B cell (primary cell): ENCODE data around the gene SLC6A6. TPM values are rescaled to one million over a fixed set of nuclear protein-coding genes. Genes with fewer than 3 reads are reported as not detected.

Experiments used
- ATAC-seq: fragments of 200-7000 bp; cut with Tn5 transposase; one replicate; pipeline ENCODE4 v1.10.0; 2021; ENCODE audit warnings: low read depth, mild to moderate bottlenecking, moderate number of reproducible peaks, moderate library complexity
- CTCF ChIA-PET: fragments of 350-600 bp; sonication (Branson Sonifier 250); formaldehyde crosslinking; loops from one replicate; lab custom pipeline; 2021; ENCODE audit warnings: antibody characterized with exemption, inconsistent platforms; lab: Charles Lee
- POLR2A ChIA-PET: fragments of 350-600 bp; sonication (Branson Sonifier 250); formaldehyde crosslinking; loops from one replicate; lab custom pipeline; 2021; ENCODE audit warnings: antibody characterized with exemption; lab: Charles Lee
- DNase-seq: peaks from one replicate; pipeline ENCODE4 v3.0.0; 2013
- H2AFZ ChIP-seq: 2 replicates; pipeline ENCODE4 v1.6.1; 2012; ENCODE audit warnings: mild to moderate bottlenecking, low read depth, low read length; ENCODE audit not compliant: insufficient read depth, poor library complexity, severe bottlenecking
- H3K27ac ChIP-seq, 2 donors: 1 replicate in 1 of 2; 2 replicates in 1 of 2; pipeline ENCODE4 v1.5.1; 2012 to 2013; ENCODE audit warnings: low read length in 2 of 2, mild to moderate bottlenecking in 2 of 2, moderate library complexity in 1 of 2
- H3K27me3 ChIP-seq, 4 experiments: fragments of 200-600 bp in 1 of 4; sonication (generic) in 1 of 4; replicated peaks in 1 of 4; 1 replicate in 2 of 4; 2 replicates in 2 of 4; pipeline versions ENCODE4 v1.6.1 to v1.7.0; 2013 to 2016; ENCODE audit warnings: low read length in 3 of 4, mild to moderate bottlenecking in 2 of 4, mixed read lengths in 1 of 4, moderate library complexity in 1 of 4; ENCODE audit not compliant: insufficient read depth in 4 of 4, control insufficient read depth in 3 of 4; ENCODE audit errors: control extremely low read depth in 1 of 4
- H3K36me3 ChIP-seq, 2 experiments: replicated peaks in 1 of 2; 1 replicate in 1 of 2; 2 replicates in 1 of 2; pipeline versions ENCODE4 v1.6.1 to v1.7.1; 2013; ENCODE audit warnings: low read length in 1 of 2; ENCODE audit not compliant: insufficient read depth in 2 of 2, control insufficient read depth in 1 of 2; ENCODE audit errors: control extremely low read depth in 1 of 2, extremely low read depth in 1 of 2
- H3K4me1 ChIP-seq, 2 donors: fragments of 200-600 bp in 1 of 2; sonication (generic) in 1 of 2; 1 replicate in 1 of 2; 2 replicates in 1 of 2; pipeline versions ENCODE4 v1.5.1 to v1.6.1; 2013 to 2017; ENCODE audit warnings: low read length in 2 of 2; ENCODE audit not compliant: control insufficient read depth in 2 of 2, insufficient read depth in 2 of 2
- H3K4me2 ChIP-seq: replicated peaks from 2 replicates; pipeline ENCODE3; 2012; ENCODE audit warnings: mild to moderate bottlenecking, low read depth, low read length; ENCODE audit not compliant: poor library complexity, severe bottlenecking
- H3K4me3 ChIP-seq, 5 experiments: fragments of 200-600 bp in 1 of 5; sonication (generic) in 1 of 5; 1 replicate in 3 of 5; 2 replicates in 2 of 5; pipeline versions ENCODE4 v1.5.1 to v1.7.0; 2011 to 2016; ENCODE audit warnings: low read length in 4 of 5, mild to moderate bottlenecking in 4 of 5, low read depth in 2 of 5, control low read depth in 1 of 5, moderate library complexity in 1 of 5; ENCODE audit not compliant: insufficient read depth in 1 of 5; ENCODE audit errors: control extremely low read depth in 1 of 5, extremely low read depth in 1 of 5
- H3K79me2 ChIP-seq: fragments of 200-600 bp; sonication (generic); one replicate; pipeline ENCODE4 v1.6.0; 2016; ENCODE audit warnings: low read length; ENCODE audit not compliant: control insufficient read depth, insufficient read depth
- H3K9ac ChIP-seq: fragments of 200-600 bp; sonication (generic); 2 replicates; pipeline ENCODE4 v1.6.1; 2017; ENCODE audit warnings: mild to moderate bottlenecking, low read length, moderate library complexity
- H3K9me3 ChIP-seq, 3 donors: one replicate each; pipeline versions ENCODE4 v1.6.1 to v1.7.1; 2013; ENCODE audit warnings: low read length in 2 of 3; ENCODE audit not compliant: control insufficient read depth in 2 of 3, insufficient read depth in 1 of 3; ENCODE audit errors: control extremely low read depth in 1 of 3
- H4K20me1 ChIP-seq: 2 replicates; pipeline ENCODE4 v1.6.0; 2012; ENCODE audit warnings: mild to moderate bottlenecking, low read length; ENCODE audit not compliant: insufficient read depth, control insufficient read depth, poor library complexity, severe bottlenecking
- H3K27ac Mint-ChIP-seq: one replicate; pipeline ENCODE4 v1.8.0; 2021; ENCODE audit warnings: mixed read lengths
- H3K27me3 Mint-ChIP-seq: one replicate; pipeline ENCODE4 v1.8.0; 2021; ENCODE audit warnings: mixed read lengths
- H3K4me1 Mint-ChIP-seq: one replicate; pipeline ENCODE4 v1.8.0; 2021; ENCODE audit warnings: mixed read lengths
- H3K4me3 Mint-ChIP-seq: one replicate; pipeline ENCODE4 v1.8.0; 2021; ENCODE audit warnings: mixed read lengths
- H3K9me3 Mint-ChIP-seq: one replicate; pipeline ENCODE4 v1.8.0; 2022; ENCODE audit warnings: mixed read lengths; ENCODE audit not compliant: insufficient read depth
- CTCF ChIP-seq: fragments of 200-600 bp; IDR thresholded peaks from one replicate; pipeline ENCODE4 v1.8.0; 2022; ENCODE audit warnings: antibody characterized with exemption, mild to moderate bottlenecking
- EZH2 ChIP-seq: IDR thresholded peaks from 2 replicates; pipeline ENCODE4 v1.6.1; 2012; ENCODE audit warnings: borderline replicate concordance, low read depth, mild to moderate bottlenecking, moderate library complexity, low read length; ENCODE audit not compliant: insufficient read depth, poor library complexity, severe bottlenecking
- WGBS: methylation state at CpG from one replicate; pipeline ENCODE4 v1.1.5; 2013; ENCODE audit warnings: missing lambda C conversion rate; ENCODE audit not compliant: insufficient coverage; 5-methylcytosine and 5-hydroxymethylcytosine counted together
- intact Hi-C: fragments of 100-400 bp; cut with micrococcal nuclease; formaldehyde crosslinking; loops from one replicate; pipeline ENCODE4 v1.10.0; 2022
- polyA plus RNA-seq: library from polyadenylated mRNA; depleted of rRNA; stranded (reverse); fragments of >200 nt; gene quantifications from 2 replicates; pipeline ENCODE4 v1.2.3, GENCODE V29; 2012
- total RNA-seq, 2 donors: library from RNA; stranded (reverse); fragments of 120-200 nt in 1 of 2; gene quantifications; 1 replicate in 1 of 2; 2 replicates in 1 of 2; pipeline versions ENCODE4 v1.2.3 to v1.2.4, GENCODE V29; 2013 to 2022

The SLC6A6 gene
- total and polyA plus RNA-seq, 2 donors (not counting 1 experiment from before 2014, with no cell fraction given) = 34.2 to 48.7 TPM

DNA sequence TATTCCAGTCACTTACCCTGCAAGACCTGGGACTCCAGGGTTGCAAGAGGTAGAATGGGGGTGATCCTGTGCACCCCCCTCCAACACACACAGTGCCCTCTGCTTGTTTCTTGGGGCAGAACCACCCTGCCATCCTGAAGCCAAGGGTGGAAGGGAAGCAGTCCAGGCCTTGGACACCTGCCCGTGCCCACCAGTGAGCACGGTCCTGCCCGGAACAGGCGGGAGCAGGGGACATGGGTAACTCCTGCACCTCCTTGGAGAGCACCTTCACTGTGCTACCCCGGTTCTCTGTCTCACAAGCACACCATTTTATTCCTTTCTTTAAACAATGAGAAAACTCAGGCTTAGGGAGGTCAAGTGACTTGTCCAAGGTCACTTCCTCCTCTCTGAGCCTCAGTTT is 57.0 kb downstream of the SLC6A6 start:
- no peak for DNase-seq
- ChIA-PET CTCF (interaction anchor here (0.7 to 6.2 kb wide), 6 partner anchors 8 to 203 kb away, joined by 3 to 80 read pairs (median 10); partner anchors contain the start of gene SLC6A6), POLR2A (no interaction called here)
- no peak overlapping the region for H3K27ac ChIP-seq
- Mint-ChIP-seq H3K4me1 (peaks cover 3% of the 10 kb centered on the region), H3K4me3 (no peak overlapping the region), H3K27ac (no peak overlapping the region), H3K27me3 (no peaks in the 10 kb centered on the region), H3K9me3 (no peaks in the 10 kb centered on the region)
- ATAC-seq = no peak
- H3K4me2 ChIP-seq = no peak overlapping the region
- H3K36me3 ChIP-seq = peaks cover 0 to 60% of the 10 kb centered on the region in 2 experiments
- intact Hi-C loops = no loop called here
- TF ChIP-seq CTCF (no peak), EZH2 (no peak)
- H3K79me2 ChIP-seq = no peaks in the 10 kb centered on the region
- 97% methylated on average over 5 of the region's 5 CpGs for WGBS
- H3K4me1 ChIP-seq = no peaks in the 10 kb centered on the region
- H3K27me3 ChIP-seq = no peaks in the 10 kb centered on the region
- no peak overlapping the region for H2AFZ ChIP-seq
- no peaks in the 10 kb centered on the region for H4K20me1 ChIP-seq
- no peak overlapping the region for H3K9ac ChIP-seq
- H3K4me3 ChIP-seq = no peak overlapping the region
- H3K9me3 ChIP-seq = no peaks in the 10 kb centered on the region

DNA sequence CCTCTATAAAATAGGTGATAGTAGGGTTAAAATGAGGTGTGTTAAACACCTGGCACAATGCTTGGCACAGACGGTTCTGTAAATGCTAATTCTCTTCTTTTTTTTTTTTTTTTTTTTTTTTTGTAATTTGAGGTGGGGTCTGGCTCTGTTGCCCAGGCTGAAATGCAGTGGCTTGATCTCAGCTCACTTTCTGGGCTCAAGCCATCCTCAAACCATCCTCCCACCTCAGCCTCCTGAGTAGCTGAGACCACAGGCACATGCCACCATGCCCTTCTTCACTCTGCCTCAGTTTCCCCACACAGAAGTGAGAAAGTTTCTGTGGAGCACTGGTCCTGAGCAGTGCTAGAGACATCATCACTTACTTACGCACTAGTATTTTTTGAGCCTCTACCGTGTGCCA is 57.4 kb downstream of the SLC6A6 start:
- ATAC-seq (no peak), DNase-seq (no peak)
- no peak overlapping the region for H3K4me3 ChIP-seq
- no peak overlapping the region for H2AFZ ChIP-seq
- H4K20me1 ChIP-seq = no peaks in the 10 kb centered on the region
- H3K9ac ChIP-seq = no peak overlapping the region
- no peak overlapping the region for H3K4me2 ChIP-seq
- H3K27ac ChIP-seq = no peak overlapping the region
- no peaks in the 10 kb centered on the region for H3K27me3 Mint-ChIP-seq
- TF ChIP-seq EZH2 = no peak
- TF ChIP-seq CTCF = no peak
- peaks cover 0 to 58% of the 10 kb centered on the region in 2 experiments for H3K36me3 ChIP-seq
- no peaks in the 10 kb centered on the region for H3K9me3 ChIP-seq
- H3K27me3 ChIP-seq = no peaks in the 10 kb centered on the region
- H3K4me1 ChIP-seq = no peaks in the 10 kb centered on the region
- H3K4me3 Mint-ChIP-seq = no peak overlapping the region
- 20% methylated on average over 1 of the region's 3 CpGs for WGBS
- no peaks in the 10 kb centered on the region for H3K79me2 ChIP-seq
- no peaks in the 10 kb centered on the region for H3K9me3 Mint-ChIP-seq
- ChIA-PET CTCF (interaction anchor here (0.7 to 6.2 kb wide), 4 partner anchors 8 to 198 kb away, joined by 3 to 80 read pairs (median 24); partner anchors contain the start of gene SLC6A6), POLR2A (no interaction called here)
- peaks cover 1% of the 10 kb centered on the region for H3K4me1 Mint-ChIP-seq
- H3K27ac Mint-ChIP-seq = no peak overlapping the region
- intact Hi-C loops = no loop called here
